Kidney (tissue), 14 donors: ENCODE results near the gene DNAH11. TPM values are rescaled to one million over a fixed set of nuclear protein-coding genes. Genes with fewer than 3 reads are reported as not detected.
A peak's percentile ranks its signal among the peaks of the same experiment; 100 is the strongest.

Source experiments
- DNase-seq, 5 donors: peaks; one replicate each; pipeline ENCODE4 v3.0.0-alpha.2; 2013 to 2020
- FAIRE-seq: peaks from 2 replicates; lab custom pipeline; 2012; peaks lifted over from hg19 to GRCh38; lab: Jason Lieb, UNC
- H3K27ac ChIP-seq, 2 donors: one replicate each; pipeline ENCODE4 v1.7.0; 2013; ENCODE audit warnings: low read depth in 2 of 2, low read length in 2 of 2, inconsistent platforms in 1 of 2
- H3K27me3 ChIP-seq: one replicate; pipeline ENCODE4 v1.7.1; 2013; ENCODE audit warnings: low read length, inconsistent platforms; ENCODE audit not compliant: control insufficient read depth, insufficient read depth
- H3K36me3 ChIP-seq, 3 donors: one replicate each; pipeline versions ENCODE4 v1.7.0 to v1.7.1; 2013; ENCODE audit warnings: low read length in 3 of 3, control low read depth in 1 of 3, inconsistent platforms in 1 of 3; ENCODE audit not compliant: insufficient read depth in 3 of 3, control insufficient read depth in 2 of 3
- H3K4me1 ChIP-seq, 3 donors: one replicate each; pipeline versions ENCODE4 v1.7.0 to v1.7.1; 2013; ENCODE audit warnings: low read length in 3 of 3, inconsistent platforms in 1 of 3, low read depth in 1 of 3; ENCODE audit not compliant: control insufficient read depth in 2 of 3, insufficient read depth in 2 of 3
- H3K4me3 ChIP-seq, 3 donors: one replicate each; pipeline versions ENCODE4 v1.7.0 to v1.8.1; 2013; ENCODE audit warnings: low read length in 3 of 3, control low read depth in 1 of 3, inconsistent platforms in 1 of 3
- H3K9ac ChIP-seq, 3 donors: one replicate each; pipeline versions ENCODE4 v1.7.0 to v1.7.1; 2013; ENCODE audit warnings: low read length in 3 of 3, control low read depth in 1 of 3, inconsistent platforms in 1 of 3
- H3K9me3 ChIP-seq, 3 donors: one replicate each; pipeline versions ENCODE4 v1.7.0 to v1.7.1; 2013; ENCODE audit warnings: low read length in 3 of 3, control low read depth in 1 of 3, inconsistent platforms in 1 of 3; ENCODE audit not compliant: control insufficient read depth in 2 of 3, insufficient read depth in 1 of 3
- intact Hi-C: fragments of 100-400 bp; cut with DNase I; formaldehyde crosslinking; loops from one replicate; pipeline ENCODE4 v1.11.1; 2022
- polyA plus RNA-seq: library from polyadenylated mRNA; stranded (reverse); fragments of 350-450 nt; fragmentation: Illumina TruSeq; extraction: RNeasy Lipid Tissue Mini Kit (QIAGEN cat#74804); gene quantifications from one replicate; pipeline ENCODE4 v1.2.3, GENCODE V29; 2014; ENCODE audit warnings: low read depth, low replicate concordance; ENCODE audit not compliant: insufficient read depth
- total RNA-seq: library from RNA; stranded (reverse); fragmentation: NEBNext Ultra II Directional; extraction: Animal tissue kit (Norgen Biotek cat#: 25700); gene quantifications from one replicate; pipeline ENCODE4 v1.2.1, GENCODE V29; 2021
- TF ChIP-seq, protein P1 (sequence below): IDR thresholded peaks from 3 replicates; pipeline ENCODE4 v1.5.1; 2012; ENCODE audit warnings: mild to moderate bottlenecking, moderate library complexity, borderline replicate concordance; ENCODE audit not compliant: insufficient read depth; ENCODE audit errors: extremely low read depth
- donor health status: control.
- donor health status: control.
- donor health status: control.
- donor health status: control.
- donor health status: control.
- donor health status: DM: yes; HTN: yes; CAD: no.
- donor health status: Normal renal cell carcinoma (clear cell type).

Gene DNAH11
- total and polyA plus RNA-seq, 2 donors from 2014 or later: 0.58 to 2.3 TPM

DNA sequence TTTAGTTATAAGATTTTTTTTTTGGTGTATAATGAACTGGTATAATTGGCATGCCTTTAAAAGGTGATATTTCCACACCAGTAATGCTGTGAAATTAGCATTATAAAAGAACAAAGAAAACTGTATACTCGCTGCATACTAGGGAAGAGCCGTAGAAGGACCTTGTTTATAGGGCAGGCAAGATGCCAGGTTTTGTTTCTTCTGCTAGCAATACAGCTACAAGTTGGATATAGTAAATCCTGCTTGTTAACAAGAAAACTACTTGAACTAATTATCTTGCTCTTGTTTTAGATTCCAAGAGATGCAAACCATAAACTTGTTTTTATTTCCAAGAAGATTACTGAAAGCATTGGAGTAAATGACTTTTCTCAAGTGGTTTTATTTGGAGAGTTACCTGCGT is 1.9 kb downstream of the DNAH11 start:
- Histone ChIP-seq H3K9me3 (no peaks in the 10 kb centered on the region), H3K27me3 (peaks cover 22% of the 10 kb centered on the region), H3K36me3 (no peaks in the 10 kb centered on the region), H3K4me3 (no peak overlapping the region), H3K4me1 (peaks cover 0 to 4% (median 0%) of the 10 kb centered on the region in 3 donors), H3K9ac (no peak overlapping the region), H3K27ac (no peak overlapping the region)
- TF ChIP-seq, protein P1, sequence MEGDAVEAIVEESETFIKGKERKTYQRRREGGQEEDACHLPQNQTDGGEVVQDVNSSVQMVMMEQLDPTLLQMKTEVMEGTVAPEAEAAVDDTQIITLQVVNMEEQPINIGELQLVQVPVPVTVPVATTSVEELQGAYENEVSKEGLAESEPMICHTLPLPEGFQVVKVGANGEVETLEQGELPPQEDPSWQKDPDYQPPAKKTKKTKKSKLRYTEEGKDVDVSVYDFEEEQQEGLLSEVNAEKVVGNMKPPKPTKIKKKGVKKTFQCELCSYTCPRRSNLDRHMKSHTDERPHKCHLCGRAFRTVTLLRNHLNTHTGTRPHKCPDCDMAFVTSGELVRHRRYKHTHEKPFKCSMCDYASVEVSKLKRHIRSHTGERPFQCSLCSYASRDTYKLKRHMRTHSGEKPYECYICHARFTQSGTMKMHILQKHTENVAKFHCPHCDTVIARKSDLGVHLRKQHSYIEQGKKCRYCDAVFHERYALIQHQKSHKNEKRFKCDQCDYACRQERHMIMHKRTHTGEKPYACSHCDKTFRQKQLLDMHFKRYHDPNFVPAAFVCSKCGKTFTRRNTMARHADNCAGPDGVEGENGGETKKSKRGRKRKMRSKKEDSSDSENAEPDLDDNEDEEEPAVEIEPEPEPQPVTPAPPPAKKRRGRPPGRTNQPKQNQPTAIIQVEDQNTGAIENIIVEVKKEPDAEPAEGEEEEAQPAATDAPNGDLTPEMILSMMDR: no peak
- intact Hi-C loops: no loop called here
- DNase-seq (peak in 1 of 5 donors; percentile 34), FAIRE-seq (no peak)

DNA sequence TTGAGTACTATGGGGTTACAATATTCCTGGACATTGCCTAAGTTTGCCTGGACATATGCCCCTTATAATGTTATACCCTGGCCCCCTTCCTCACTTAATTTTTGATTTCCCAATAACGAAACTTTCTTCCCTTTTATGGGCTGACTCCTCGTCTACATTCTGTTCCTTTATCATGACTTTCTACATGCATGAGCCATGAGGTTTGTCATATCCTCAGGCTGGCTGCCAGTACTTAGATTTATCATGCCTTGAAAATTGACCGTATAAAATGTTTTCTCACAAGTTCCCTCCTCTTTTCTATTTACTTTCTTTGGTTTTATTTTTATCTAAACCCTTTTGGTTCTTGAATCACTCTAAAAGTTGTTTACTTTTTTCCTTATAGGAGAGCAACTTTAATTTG is 4.7 kb downstream of the DNAH11 start:
- no peak overlapping the region for H3K27ac ChIP-seq
- intact Hi-C loops: no loop called here
- no peak for DNase-seq
- no peak for FAIRE-seq
- peaks cover 0 to 4% (median 0%) of the 10 kb centered on the region in 3 donors for H3K4me1 ChIP-seq
- no peak overlapping the region for H3K4me3 ChIP-seq
- H3K9me3 ChIP-seq: no peaks in the 10 kb centered on the region
- TF ChIP-seq, protein P1: no peak
- peaks cover 16% of the 10 kb centered on the region for H3K27me3 ChIP-seq
- no peak overlapping the region for H3K9ac ChIP-seq
- no peaks in the 10 kb centered on the region for H3K36me3 ChIP-seq

DNA sequence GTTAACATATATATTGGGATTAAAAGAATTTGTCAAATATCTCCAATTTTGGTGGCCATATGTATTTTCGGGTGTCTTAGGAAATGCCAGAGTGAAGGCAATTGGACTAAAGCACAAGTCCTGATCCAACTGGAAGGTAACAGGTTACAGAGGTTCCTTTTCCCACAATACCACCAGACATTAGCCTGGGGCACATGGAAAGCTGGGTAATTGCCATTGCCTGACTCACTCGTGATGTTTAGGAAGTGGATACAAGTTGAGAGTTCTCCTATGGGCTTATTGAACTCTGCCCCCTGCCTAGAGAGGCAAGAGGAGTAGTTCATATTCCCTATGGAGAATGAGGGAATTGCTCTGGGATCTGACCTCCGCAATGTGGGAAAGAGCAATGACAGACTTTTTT is 5.7 kb downstream of the DNAH11 start:
- DNase-seq: no peak
- no peaks in the 10 kb centered on the region for H3K9me3 ChIP-seq
- intact Hi-C loops: no loop called here
- H3K4me1 ChIP-seq: no peaks in the 10 kb centered on the region
- peaks cover 15% of the 10 kb centered on the region for H3K27me3 ChIP-seq
- H3K9ac ChIP-seq: no peak overlapping the region
- FAIRE-seq: no peak
- no peak overlapping the region for H3K27ac ChIP-seq
- H3K4me3 ChIP-seq: no peak overlapping the region
- no peaks in the 10 kb centered on the region for H3K36me3 ChIP-seq
- TF ChIP-seq, protein P1: no peak

DNA sequence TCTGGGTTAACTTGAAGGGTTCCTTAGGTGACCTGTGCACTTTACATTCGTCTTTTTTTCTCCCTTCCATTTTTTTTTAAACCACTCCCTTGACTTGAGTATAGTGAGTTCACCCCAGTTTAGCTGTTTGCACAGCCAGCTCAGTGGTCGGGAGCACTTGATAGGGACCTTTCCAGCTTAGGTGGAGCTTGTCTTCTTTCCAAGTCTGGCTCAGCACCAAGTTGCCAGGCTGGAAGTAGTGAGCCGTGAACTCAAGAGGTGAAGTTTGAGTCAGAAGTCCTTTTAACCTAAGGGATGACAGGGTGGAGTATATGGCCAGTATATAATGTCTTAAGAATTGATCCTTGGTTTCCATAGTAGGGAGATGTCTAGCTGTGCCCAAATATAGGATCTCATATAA is 7.2 kb downstream of the DNAH11 start:
- H3K27ac ChIP-seq: no peak overlapping the region
- DNase-seq (no peak), FAIRE-seq (no peak)
- peaks cover 4% of the 10 kb centered on the region for H3K27me3 ChIP-seq
- H3K4me1 ChIP-seq: no peaks in the 10 kb centered on the region
- TF ChIP-seq, protein P1: no peak
- no peaks in the 10 kb centered on the region for H3K9me3 ChIP-seq
- H3K9ac ChIP-seq: no peak overlapping the region
- H3K36me3 ChIP-seq: no peaks in the 10 kb centered on the region
- H3K4me3 ChIP-seq: no peak overlapping the region
- intact Hi-C loops: no loop called here
